ENCODE measurements around the gene TENM4.

TENM4 gene

GRCh38 chr11:79045018-79045799 lies 395.6 kb downstream of the TENM4 start:
- Histone ChIP-seq H3K9me3 (ENCODE audit: control insufficient read depth, low read length) (no peaks in the 10 kb centered on the region), H3K4me1 (ENCODE audit: control insufficient read depth, insufficient read depth, low read length, poor library complexity, severe bottlenecking) (peaks cover 15% of the 10 kb centered on the region), H3K4me3 (ENCODE audit: extremely low read depth, insufficient read depth, low read length, poor library complexity, severe bottlenecking) (no peak overlapping the region), H3K36me3 (ENCODE audit: control insufficient read depth, insufficient read depth, low read length) (no peaks in the 10 kb centered on the region), H3K27ac (ENCODE audit: low read depth, low read length, severe bottlenecking) (no peak overlapping the region)
- WGBS, 2 experiments (ENCODE audit: insufficient coverage in 2 of 2): 90 to 95% methylated on average over 4 to 6 of the region's 10 CpGs

GRCh38 chr11:79044201-79044600 lies 396.6 kb downstream of the TENM4 start:
- peaks cover 16% of the 10 kb centered on the region for H3K4me1 ChIP-seq (ENCODE audit: control insufficient read depth, insufficient read depth, low read length, poor library complexity, severe bottlenecking)
- H3K36me3 ChIP-seq (ENCODE audit: control insufficient read depth, insufficient read depth, low read length): no peaks in the 10 kb centered on the region

GRCh38 chr11:79043726-79044125 lies 397.1 kb downstream of the TENM4 start:
- 83 to 100% methylated on average over 1 of the region's 3 CpGs for WGBS, 2 experiments (ENCODE audit: insufficient coverage in 2 of 2)
- Histone ChIP-seq H3K36me3 (ENCODE audit: control insufficient read depth, insufficient read depth, low read length) (no peaks in the 10 kb centered on the region), H3K9me3 (ENCODE audit: control insufficient read depth, low read length) (no peaks in the 10 kb centered on the region), H3K4me1 (ENCODE audit: control insufficient read depth, insufficient read depth, low read length, poor library complexity, severe bottlenecking) (peaks cover 17% of the 10 kb centered on the region), H3K27ac (ENCODE audit: low read depth, low read length, severe bottlenecking) (no peak overlapping the region), H3K4me3 (ENCODE audit: extremely low read depth, insufficient read depth, low read length, poor library complexity, severe bottlenecking) (no peak overlapping the region)

More at GRCh38 chr11:79044201-79044600, 396.6 kb downstream of the TENM4 start:
- Histone ChIP-seq H3K4me3 (ENCODE audit: extremely low read depth, insufficient read depth, low read length, poor library complexity, severe bottlenecking) (no peak overlapping the region), H3K9me3 (ENCODE audit: control insufficient read depth, low read length) (no peaks in the 10 kb centered on the region), H3K27ac (ENCODE audit: low read depth, low read length, severe bottlenecking) (no peak overlapping the region)
- 100% methylated on average over 1 to 2 of the region's 2 CpGs for WGBS, 2 experiments (ENCODE audit: insufficient coverage in 2 of 2)

DNA sequence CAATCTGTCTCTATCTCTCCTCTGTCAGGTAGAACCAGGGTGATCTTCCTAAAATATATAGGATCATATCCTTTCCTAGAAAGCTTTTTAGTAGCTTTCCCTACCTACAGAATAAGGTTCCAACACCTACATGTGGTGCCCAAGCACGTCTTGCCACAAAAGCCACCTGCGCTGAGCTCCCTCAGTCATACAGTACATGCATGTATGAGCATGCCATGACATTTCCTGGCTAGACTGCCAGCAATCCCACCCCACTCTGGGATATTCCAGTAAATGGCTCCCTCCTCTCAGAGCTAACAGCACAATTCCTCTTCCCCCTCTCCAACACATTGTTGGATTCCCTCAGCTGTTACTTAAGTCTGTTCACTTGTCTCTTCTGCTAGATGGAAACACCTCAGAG lies 398.0 kb downstream of the TENM4 start:
- Histone ChIP-seq H3K27ac (ENCODE audit: low read depth, low read length, severe bottlenecking) (no peak overlapping the region), H3K4me1 (ENCODE audit: control insufficient read depth, insufficient read depth, low read length, poor library complexity, severe bottlenecking) (peaks cover 17% of the 10 kb centered on the region), H3K9me3 (ENCODE audit: control insufficient read depth, low read length) (no peaks in the 10 kb centered on the region), H3K36me3 (ENCODE audit: control insufficient read depth, insufficient read depth, low read length) (no peaks in the 10 kb centered on the region), H3K4me3 (ENCODE audit: extremely low read depth, insufficient read depth, low read length, poor library complexity, severe bottlenecking) (no peak overlapping the region)
- 100% methylated on average over 2 of the region's 2 CpGs for WGBS, 2 experiments (ENCODE audit: insufficient coverage in 2 of 2)

- no peaks in the 10 kb centered on the region for H3K9me3 ChIP-seq (ENCODE audit: control insufficient read depth, low read length)
- H3K4me1 ChIP-seq (ENCODE audit: control insufficient read depth, insufficient read depth, low read length, poor library complexity, severe bottlenecking): peaks cover 6% of the 10 kb centered on the region
- no peaks in the 10 kb centered on the region for H3K36me3 ChIP-seq (ENCODE audit: control insufficient read depth, insufficient read depth, low read length)
- H3K4me3 ChIP-seq (ENCODE audit: extremely low read depth, insufficient read depth, low read length, poor library complexity, severe bottlenecking): no peak overlapping the region
- no peak overlapping the region for H3K27ac ChIP-seq (ENCODE audit: low read depth, low read length, severe bottlenecking)
- WGBS, 2 experiments (ENCODE audit: insufficient coverage in 2 of 2): 100% methylated on average over 1 of the region's 1 CpG; no CpG with 5 or more reads in 1 of the 2 experiments
Measured at GRCh38 chr11:79040348-79040747, 400.5 kb downstream of the TENM4 start.

DNA sequence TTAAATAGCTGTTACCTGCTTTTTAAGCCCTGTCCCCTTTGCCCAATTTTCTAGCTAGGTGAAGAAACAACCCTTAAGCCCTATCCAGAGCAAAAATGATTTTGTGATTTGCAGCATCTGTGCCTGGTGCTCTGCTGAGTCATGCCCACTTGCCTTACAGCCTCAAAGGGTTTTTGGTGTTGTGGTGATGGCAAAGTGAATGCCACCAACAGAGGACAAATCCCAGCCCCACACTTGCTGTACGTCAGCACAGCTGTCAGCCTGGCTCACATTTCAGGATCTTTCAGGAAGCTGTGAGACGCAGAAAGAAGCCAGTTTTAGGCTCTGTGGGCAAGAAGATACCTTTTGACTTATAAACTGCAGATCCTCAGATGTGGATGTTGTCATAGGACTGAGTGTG lies 401.7 kb downstream of the TENM4 start:
- H3K9me3 ChIP-seq (ENCODE audit: control insufficient read depth, low read length): no peaks in the 10 kb centered on the region
- H3K27ac ChIP-seq (ENCODE audit: low read depth, low read length, severe bottlenecking): no peak overlapping the region
- H3K4me1 ChIP-seq (ENCODE audit: control insufficient read depth, insufficient read depth, low read length, poor library complexity, severe bottlenecking): peaks cover 2% of the 10 kb centered on the region
- no peak overlapping the region for H3K4me3 ChIP-seq (ENCODE audit: extremely low read depth, insufficient read depth, low read length, poor library complexity, severe bottlenecking)
- no peaks in the 10 kb centered on the region for H3K36me3 ChIP-seq (ENCODE audit: control insufficient read depth, insufficient read depth, low read length)
- WGBS, 2 experiments (ENCODE audit: insufficient coverage in 2 of 2): 100% methylated on average over 1 of the region's 2 CpGs; no CpG with 5 or more reads in 1 of the 2 experiments

- peaks cover 2% of the 10 kb centered on the region for H3K4me1 ChIP-seq (ENCODE audit: control insufficient read depth, insufficient read depth, low read length, poor library complexity, severe bottlenecking)
- H3K9me3 ChIP-seq (ENCODE audit: control insufficient read depth, low read length): no peaks in the 10 kb centered on the region
- H3K27ac ChIP-seq (ENCODE audit: low read depth, low read length, severe bottlenecking): no peak overlapping the region
- whole genome bisulfite sequencing, 2 experiments (ENCODE audit: insufficient coverage in 2 of 2): 56% methylated on average over 3 of the region's 3 CpGs; no CpG with 5 or more reads in 1 of the 2 experiments
- H3K36me3 ChIP-seq (ENCODE audit: control insufficient read depth, insufficient read depth, low read length): no peaks in the 10 kb centered on the region
- H3K4me3 ChIP-seq (ENCODE audit: extremely low read depth, insufficient read depth, low read length, poor library complexity, severe bottlenecking): no peak overlapping the region
Measured at GRCh38 chr11:79035881-79036280, 404.9 kb downstream of the TENM4 start.

- WGBS, 2 experiments (ENCODE audit: insufficient coverage in 2 of 2): 93% methylated on average over 2 of the region's 4 CpGs; no CpG with 5 or more reads in 1 of the 2 experiments
Measured at GRCh38 chr11:79033833-79034232, 407.0 kb downstream of the TENM4 start.

GRCh38 chr11:79030448-79030847 lies 410.4 kb downstream of the TENM4 start:
- no peaks in the 10 kb centered on the region for H3K36me3 ChIP-seq (ENCODE audit: control insufficient read depth, insufficient read depth, low read length)
- peaks cover 18% of the 10 kb centered on the region for H3K4me1 ChIP-seq (ENCODE audit: control insufficient read depth, insufficient read depth, low read length, poor library complexity, severe bottlenecking)
- H3K27ac ChIP-seq (ENCODE audit: low read depth, low read length, severe bottlenecking): no peak overlapping the region
- no peak overlapping the region for H3K4me3 ChIP-seq (ENCODE audit: extremely low read depth, insufficient read depth, low read length, poor library complexity, severe bottlenecking)
- WGBS, 2 experiments (ENCODE audit: insufficient coverage in 2 of 2): 86 to 90% methylated on average over 7 to 8 of the region's 9 CpGs
- no peaks in the 10 kb centered on the region for H3K9me3 ChIP-seq (ENCODE audit: control insufficient read depth, low read length)

More at GRCh38 chr11:79033833-79034232, 407.0 kb downstream of the TENM4 start:
- H3K4me1 ChIP-seq (ENCODE audit: control insufficient read depth, insufficient read depth, low read length, poor library complexity, severe bottlenecking): no peaks in the 10 kb centered on the region
- no peak overlapping the region for H3K27ac ChIP-seq (ENCODE audit: low read depth, low read length, severe bottlenecking)
- no peaks in the 10 kb centered on the region for H3K9me3 ChIP-seq (ENCODE audit: control insufficient read depth, low read length)
- no peak overlapping the region for H3K4me3 ChIP-seq (ENCODE audit: extremely low read depth, insufficient read depth, low read length, poor library complexity, severe bottlenecking)
- H3K36me3 ChIP-seq (ENCODE audit: control insufficient read depth, insufficient read depth, low read length): no peaks in the 10 kb centered on the region

DNA sequence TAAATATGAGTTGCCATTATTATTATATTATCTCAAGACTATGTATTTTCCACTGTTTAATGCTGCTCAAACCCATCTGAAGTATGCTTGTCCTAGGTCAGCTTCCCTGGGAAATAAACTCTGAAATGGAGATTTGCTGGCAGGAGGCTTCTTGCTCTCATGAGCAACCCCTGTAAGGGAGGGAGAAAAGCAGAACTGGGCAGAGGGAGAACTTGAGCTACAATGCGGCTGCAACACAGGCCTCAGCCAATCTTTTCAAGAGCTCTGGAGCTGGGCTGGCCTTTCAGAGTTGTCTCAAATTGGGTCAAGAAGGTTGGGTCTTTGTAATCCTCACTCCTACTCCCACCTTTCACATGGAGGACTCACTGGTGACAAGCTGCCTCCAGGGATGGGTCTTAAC lies 412.6 kb downstream of the TENM4 start:
- Histone ChIP-seq H3K4me1 (ENCODE audit: control insufficient read depth, insufficient read depth, low read length, poor library complexity, severe bottlenecking) (peaks cover 20% of the 10 kb centered on the region), H3K36me3 (ENCODE audit: control insufficient read depth, insufficient read depth, low read length) (peaks cover 3% of the 10 kb centered on the region), H3K9me3 (ENCODE audit: control insufficient read depth, low read length) (no peaks in the 10 kb centered on the region), H3K4me3 (ENCODE audit: extremely low read depth, insufficient read depth, low read length, poor library complexity, severe bottlenecking) (no peak overlapping the region), H3K27ac (ENCODE audit: low read depth, low read length, severe bottlenecking) (no peak overlapping the region)
- 89% methylated on average over 1 of the region's 1 CpG; no CpG with 5 or more reads in 1 of the 2 experiments for WGBS, 2 experiments (ENCODE audit: insufficient coverage in 2 of 2)

GRCh38 chr11:79026803-79027445 lies 413.9 kb downstream of the TENM4 start:
- Histone ChIP-seq H3K4me1 (ENCODE audit: control insufficient read depth, insufficient read depth, low read length, poor library complexity, severe bottlenecking) (peaks cover 20% of the 10 kb centered on the region), H3K36me3 (ENCODE audit: control insufficient read depth, insufficient read depth, low read length) (peaks cover 3% of the 10 kb centered on the region), H3K9me3 (ENCODE audit: control insufficient read depth, low read length) (no peaks in the 10 kb centered on the region), H3K4me3 (ENCODE audit: extremely low read depth, insufficient read depth, low read length, poor library complexity, severe bottlenecking) (no peak overlapping the region), H3K27ac (ENCODE audit: low read depth, low read length, severe bottlenecking) (no peak overlapping the region)
- WGBS, 2 experiments (ENCODE audit: insufficient coverage in 2 of 2): 80 to 82% methylated on average over 1 to 3 of the region's 3 CpGs
